ENCODE measurements around the gene TBL1XR1. TPM values are rescaled to one million over a fixed set of nuclear protein-coding genes. Genes with fewer than 3 reads are reported as not detected.

Gene TBL1XR1
- total and polyA plus RNA-seq, 2 of the 13 experiments (the other 11 are each of a cell fraction or from before 2014, with no cell fraction given) = 57.7 to 62.5 TPM

DNA sequence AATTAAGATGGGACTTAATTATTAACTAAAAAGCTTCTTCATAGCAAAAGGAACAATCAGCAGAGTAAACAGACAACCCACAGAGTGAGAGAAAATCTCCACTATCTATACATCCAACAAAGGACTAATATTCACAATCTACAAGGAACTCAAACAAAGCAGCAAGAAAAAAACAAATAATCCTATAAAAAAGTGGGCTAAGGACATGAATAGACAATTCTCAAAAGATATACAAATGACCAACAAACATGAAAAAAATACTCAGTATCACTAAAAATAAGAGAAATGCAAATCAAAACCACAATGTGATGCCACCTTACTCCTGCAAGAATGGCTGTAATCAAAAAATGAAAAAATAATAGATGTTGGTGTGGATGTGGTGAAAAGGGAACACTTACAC, 103.3 kb downstream of the TBL1XR1 start:
- BruUV-seq (replicated peaks) = no TSS peak
- TF ChIP-seq CCAR2 (optimal IDR thresholded peaks at IDR 0.05; ENCODE audit: low read depth, low read length) = no peak
- TF ChIP-seq ZKSCAN8 (CRISPR knock-in tag; IDR thresholded peaks at IDR 0.05; ENCODE audit: borderline replicate concordance) = no peak
- TF ChIP-seq IKZF1 (IDR thresholded peaks at IDR 0.05) = no peak
- no peak overlapping the region for H3K4me3 ChIP-seq (replicated peaks in 1 of 3; ENCODE audit: insufficient read depth in 1 of 3, low read depth in 2 of 3, low read length in 3 of 3)
- in situ Hi-C loops (cut with HindIII; ENCODE audit: extremely low pct_ligation_motif_present, low pct_unique_long_range_greater_than_20kb) (no loop called here), intact Hi-C loops (cut with micrococcal nuclease; ENCODE audit: unreplicated experiment) (no loop called here)
- no peaks in the 10 kb centered on the region; a peak in 3 of 5 replicates for H3K36me3 ChIP-seq (replicated peaks in 1 of 2; ENCODE audit: control insufficient read depth in 1 of 2, insufficient read depth in 2 of 2, low read length in 2 of 2)
- peaks cover 20% of the 10 kb centered on the region; the same call in 1 of the 2 replicates for H3K9me3 ChIP-seq (ENCODE audit: low read length)
- POLR2A ChIA-PET = no interaction called here
- no peak for DNase-seq (ENCODE audit: low spot score)
- H3K4me2 ChIP-seq (ENCODE audit: low read depth, low read length) = no peak overlapping the region
- no peak for ATAC-seq
- no peaks in the 10 kb centered on the region for H3K27me3 ChIP-seq (ENCODE audit: control insufficient read depth in 1 of 2, insufficient read depth in 2 of 2, low read length in 2 of 2)
- H3K27ac ChIP-seq (ENCODE audit: extremely low read length, insufficient read depth, low read length) = no peak overlapping the region
- peaks cover 91% of the 10 kb centered on the region for H3K79me2 ChIP-seq (ENCODE audit: insufficient read depth, low read length)
- peaks cover 49% of the 10 kb centered on the region for H4K20me1 ChIP-seq (ENCODE audit: insufficient read depth, low read length)
- no peak overlapping the region for H2AFZ ChIP-seq (ENCODE audit: low read length)
- peaks cover 11% of the 10 kb centered on the region for H3K4me1 ChIP-seq (ENCODE audit: insufficient read depth, low read length)
- FAIRE-seq = no peak
- H3K9ac ChIP-seq (ENCODE audit: insufficient read depth, low read depth, low read length) = no peak overlapping the region
- CTCF ChIA-PET (ENCODE audit: low intra/inter-chr PET ratio, low total read pairs) = no interaction called here

DNA sequence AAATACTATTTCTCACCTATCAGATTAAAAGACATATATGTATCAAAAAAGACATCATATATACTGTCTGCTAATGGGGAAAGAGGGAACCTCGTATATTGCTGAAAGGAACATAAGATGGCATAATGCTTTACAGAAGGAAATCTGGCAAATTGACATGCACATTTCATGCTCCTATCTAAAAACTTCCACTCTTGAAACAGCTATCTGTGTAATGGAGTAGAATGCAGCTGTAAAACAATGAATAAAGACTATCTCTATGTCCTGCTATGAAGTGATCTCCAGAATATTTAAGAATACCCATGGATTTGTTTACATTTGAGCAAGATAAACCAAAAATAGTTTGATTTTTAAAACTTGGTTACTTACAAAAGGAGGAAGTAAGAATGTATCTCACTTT, 107.4 kb downstream of the TBL1XR1 start:
- POLR2A ChIA-PET = no interaction called here
- no peaks in the 10 kb centered on the region for H3K27me3 ChIP-seq (ENCODE audit: control insufficient read depth in 1 of 2, insufficient read depth in 2 of 2, low read length in 2 of 2)
- no peak overlapping the region for H2AFZ ChIP-seq (ENCODE audit: low read length)
- peaks cover 22% of the 10 kb centered on the region for H4K20me1 ChIP-seq (ENCODE audit: insufficient read depth, low read length)
- DNase-seq (ENCODE audit: low spot score) (no peak), ATAC-seq (no peak), FAIRE-seq (no peak)
- H3K4me3 ChIP-seq (replicated peaks in 1 of 3; ENCODE audit: insufficient read depth in 1 of 3, low read depth in 2 of 3, low read length in 3 of 3) = no peak overlapping the region
- CTCF ChIA-PET (ENCODE audit: low intra/inter-chr PET ratio, low total read pairs) = no interaction called here
- in situ Hi-C loops (cut with HindIII; ENCODE audit: extremely low pct_ligation_motif_present, low pct_unique_long_range_greater_than_20kb) = no loop called here
- peaks cover 97% of the 10 kb centered on the region for H3K79me2 ChIP-seq (ENCODE audit: insufficient read depth, low read length)
- no peaks in the 10 kb centered on the region; a peak in 3 of 5 replicates for H3K36me3 ChIP-seq (replicated peaks in 1 of 2; ENCODE audit: control insufficient read depth in 1 of 2, insufficient read depth in 2 of 2, low read length in 2 of 2)
- no peak overlapping the region for H3K9ac ChIP-seq (ENCODE audit: insufficient read depth, low read depth, low read length)
- no TSS peak for BruUV-seq (replicated peaks)
- intact Hi-C loops (cut with micrococcal nuclease; ENCODE audit: unreplicated experiment) = no loop called here
- H3K9me3 ChIP-seq (ENCODE audit: low read length) = peaks cover 20% of the 10 kb centered on the region; the same call in 1 of the 2 replicates
- WGBS (ENCODE audit: low lambda C conversion rate) = 91% methylated on average over 1 of the region's 1 CpG
- no peaks in the 10 kb centered on the region for H3K4me1 ChIP-seq (ENCODE audit: insufficient read depth, low read length)
- H3K27ac ChIP-seq (ENCODE audit: extremely low read length, insufficient read depth, low read length) = no peak overlapping the region
- H3K4me2 ChIP-seq (ENCODE audit: low read depth, low read length) = no peak overlapping the region
- no peak for TF ChIP-seq HNF4G (IDR thresholded peaks at IDR 0.05; ENCODE audit: borderline replicate concordance, low read depth, low read length)
- TF ChIP-seq HNF4G (CRISPR knock-in tag; IDR thresholded peaks at IDR 0.05; ENCODE audit: borderline replicate concordance, low read depth) = no peak
- no peak for TF ChIP-seq ZNF496 (CRISPR knock-in tag; IDR thresholded peaks at IDR 0.05; ENCODE audit: insufficient replicate concordance)
- no peak for TF ChIP-seq MAFF (IDR thresholded peaks at IDR 0.05; ENCODE audit: low read depth, low read length)
- TF ChIP-seq SNAI1 (CRISPR knock-in tag; IDR thresholded peaks at IDR 0.05; ENCODE audit: borderline replicate concordance) = no peak
- no peak for TF ChIP-seq GATAD2A (CRISPR knock-in tag; IDR thresholded peaks at IDR 0.05)
- TF ChIP-seq ZNF354B (CRISPR knock-in tag; IDR thresholded peaks at IDR 0.05) = no peak
- TF ChIP-seq, protein P1, sequence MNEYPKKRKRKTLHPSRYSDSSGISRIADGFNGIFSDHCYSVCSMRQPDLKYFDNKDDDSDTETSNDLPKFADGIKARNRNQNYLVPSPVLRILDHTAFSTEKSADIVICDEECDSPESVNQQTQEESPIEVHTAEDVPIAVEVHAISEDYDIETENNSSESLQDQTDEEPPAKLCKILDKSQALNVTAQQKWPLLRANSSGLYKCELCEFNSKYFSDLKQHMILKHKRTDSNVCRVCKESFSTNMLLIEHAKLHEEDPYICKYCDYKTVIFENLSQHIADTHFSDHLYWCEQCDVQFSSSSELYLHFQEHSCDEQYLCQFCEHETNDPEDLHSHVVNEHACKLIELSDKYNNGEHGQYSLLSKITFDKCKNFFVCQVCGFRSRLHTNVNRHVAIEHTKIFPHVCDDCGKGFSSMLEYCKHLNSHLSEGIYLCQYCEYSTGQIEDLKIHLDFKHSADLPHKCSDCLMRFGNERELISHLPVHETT (CRISPR knock-in tag; conservative IDR thresholded peaks at IDR 0.05) = no peak
- no peak for TF ChIP-seq KLF11 (CRISPR knock-in tag; IDR thresholded peaks at IDR 0.05)
- no peak for TF ChIP-seq NFKBIZ (CRISPR knock-in tag; IDR thresholded peaks at IDR 0.05)
- no peak for TF ChIP-seq ZNF547 (CRISPR knock-in tag; IDR thresholded peaks at IDR 0.05)
- TF ChIP-seq JDP2 (CRISPR knock-in tag; IDR thresholded peaks at IDR 0.05; ENCODE audit: borderline replicate concordance) = no peak
- TF ChIP-seq JUNB (CRISPR knock-in tag; IDR thresholded peaks at IDR 0.05; ENCODE audit: borderline replicate concordance) = no peak
